CD4-positive, alpha-beta T cell (primary cell): Measurements from ENCODE around the gene NDNF. TPM values are rescaled to one million over a fixed set of nuclear protein-coding genes. Genes with fewer than 3 reads are reported as not detected.

Experiments
- ATAC-seq: fragments of 200-7000 bp; cut with Tn5 transposase; one replicate; pipeline ENCODE4 v1.10.0; 2022; ENCODE audit warnings: mild to moderate bottlenecking; ENCODE audit not compliant: poor library complexity
- CTCF ChIA-PET: fragments of 350-600 bp; sonication (Branson Sonifier 250); formaldehyde crosslinking; loops from one replicate; lab custom pipeline; 2021; ENCODE audit warnings: antibody characterized with exemption, inconsistent platforms; lab: Charles Lee
- POLR2A ChIA-PET: fragments of 350-600 bp; sonication (Branson Sonifier 250); formaldehyde crosslinking; loops from one replicate; lab custom pipeline; 2021; ENCODE audit warnings: antibody characterized with exemption, inconsistent platforms; lab: Charles Lee
- DNase-seq, 14 experiments: peaks; one replicate each; pipeline ENCODE4 v3.0.0-alpha.2; 2013 to 2020; ENCODE audit warnings: mixed read lengths in 2 of 14
- H3K27ac ChIP-seq, 2 donors: one replicate each; pipeline versions ENCODE4 v1.5.1 to v1.7.0; 2013; ENCODE audit warnings: low read length in 2 of 2, low read depth in 1 of 2, mild to moderate bottlenecking in 1 of 2
- H3K27me3 ChIP-seq, 2 experiments: 1 replicate in 1 of 2; 2 replicates in 1 of 2; pipeline versions ENCODE4 v1.6.1 to v1.7.0; 2013; ENCODE audit warnings: low read length in 2 of 2, control low read depth in 1 of 2, mild to moderate bottlenecking in 1 of 2, moderate library complexity in 1 of 2; ENCODE audit not compliant: insufficient read depth in 2 of 2, control insufficient read depth in 1 of 2
- H3K36me3 ChIP-seq: one replicate; pipeline ENCODE4 v1.6.1; 2013; ENCODE audit warnings: low read length, control low read depth; ENCODE audit not compliant: insufficient read depth
- H3K4me1 ChIP-seq: one replicate; pipeline ENCODE4 v1.6.1; 2013; ENCODE audit warnings: low read length, control low read depth; ENCODE audit not compliant: insufficient read depth
- H3K4me3 ChIP-seq: one replicate; pipeline ENCODE4 v1.5.1; 2013; ENCODE audit warnings: mild to moderate bottlenecking, low read length, moderate library complexity
- H3K9me3 ChIP-seq, 2 experiments: 1 replicate in 1 of 2; 2 replicates in 1 of 2; pipeline versions ENCODE4 v1.6.1 to v1.7.0; 2013; ENCODE audit warnings: low read length in 2 of 2, mild to moderate bottlenecking in 2 of 2, control low read depth in 1 of 2, moderate library complexity in 1 of 2; ENCODE audit not compliant: control insufficient read depth in 1 of 2, insufficient read depth in 1 of 2
- H3K27ac Mint-ChIP-seq: one replicate; pipeline ENCODE4 v1.8.0; 2020; ENCODE audit warnings: mixed read lengths
- H3K27me3 Mint-ChIP-seq: one replicate; pipeline ENCODE4 v1.8.0; 2021; ENCODE audit warnings: mixed read lengths
- H3K36me3 Mint-ChIP-seq: one replicate; pipeline ENCODE4 v1.8.0; 2021; ENCODE audit warnings: low read depth, mixed read lengths
- H3K4me1 Mint-ChIP-seq: one replicate; pipeline ENCODE4 v1.8.0; 2021; ENCODE audit warnings: low read depth, mixed read lengths
- H3K4me3 Mint-ChIP-seq: one replicate; pipeline ENCODE4 v1.8.0; 2020; ENCODE audit warnings: mild to moderate bottlenecking, mixed read lengths
- H3K9me3 Mint-ChIP-seq: one replicate; pipeline ENCODE4 v1.8.0; 2020; ENCODE audit warnings: mixed read lengths
- intact Hi-C, 2 experiments: fragments of 100-400 bp; cut with DNase I in 1 of 2; cut with micrococcal nuclease in 1 of 2; formaldehyde crosslinking; loops; one replicate each; pipeline versions ENCODE4 v1.15.1 to v1.9.0; 2023 to 2025; cut with DNase I, micrococcal nuclease
- polyA plus RNA-seq, 2 donors: library from polyadenylated mRNA; unstranded; fragments of 120-200 nt; gene quantifications; one replicate each; pipeline ENCODE4 v1.2.1, GENCODE V29; 2013
- total RNA-seq, 174 experiments: library from RNA in 2 of 174; stranded (reverse) in 2 of 174; gene quantifications; one replicate each; pipeline ENCODE4 v1.2.3 and lab custom pipeline; 2021 to 2026
- TF ChIP-seq, protein P1 (sequence below): fragments of 200-600 bp; IDR thresholded peaks from one replicate; pipeline ENCODE4 v1.8.0; 2022; ENCODE audit warnings: antibody characterized with exemption, mild to moderate bottlenecking

NDNF gene, protein sequence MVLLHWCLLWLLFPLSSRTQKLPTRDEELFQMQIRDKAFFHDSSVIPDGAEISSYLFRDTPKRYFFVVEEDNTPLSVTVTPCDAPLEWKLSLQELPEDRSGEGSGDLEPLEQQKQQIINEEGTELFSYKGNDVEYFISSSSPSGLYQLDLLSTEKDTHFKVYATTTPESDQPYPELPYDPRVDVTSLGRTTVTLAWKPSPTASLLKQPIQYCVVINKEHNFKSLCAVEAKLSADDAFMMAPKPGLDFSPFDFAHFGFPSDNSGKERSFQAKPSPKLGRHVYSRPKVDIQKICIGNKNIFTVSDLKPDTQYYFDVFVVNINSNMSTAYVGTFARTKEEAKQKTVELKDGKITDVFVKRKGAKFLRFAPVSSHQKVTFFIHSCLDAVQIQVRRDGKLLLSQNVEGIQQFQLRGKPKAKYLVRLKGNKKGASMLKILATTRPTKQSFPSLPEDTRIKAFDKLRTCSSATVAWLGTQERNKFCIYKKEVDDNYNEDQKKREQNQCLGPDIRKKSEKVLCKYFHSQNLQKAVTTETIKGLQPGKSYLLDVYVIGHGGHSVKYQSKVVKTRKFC
- total RNA-seq (under 1 TPM in 1 of 2 experiments, not detected in 1; 0.25 TPM), total RNA-seq (lab: John Stamatoyannopoulos, UW) (0 to 1.1 (median 0) reads per million in 172 experiments)
- not detected for polyA plus RNA-seq (2013, experiment 1 of 2)
- 0.26 TPM for polyA plus RNA-seq (2013, experiment 2 of 2)

DNA sequence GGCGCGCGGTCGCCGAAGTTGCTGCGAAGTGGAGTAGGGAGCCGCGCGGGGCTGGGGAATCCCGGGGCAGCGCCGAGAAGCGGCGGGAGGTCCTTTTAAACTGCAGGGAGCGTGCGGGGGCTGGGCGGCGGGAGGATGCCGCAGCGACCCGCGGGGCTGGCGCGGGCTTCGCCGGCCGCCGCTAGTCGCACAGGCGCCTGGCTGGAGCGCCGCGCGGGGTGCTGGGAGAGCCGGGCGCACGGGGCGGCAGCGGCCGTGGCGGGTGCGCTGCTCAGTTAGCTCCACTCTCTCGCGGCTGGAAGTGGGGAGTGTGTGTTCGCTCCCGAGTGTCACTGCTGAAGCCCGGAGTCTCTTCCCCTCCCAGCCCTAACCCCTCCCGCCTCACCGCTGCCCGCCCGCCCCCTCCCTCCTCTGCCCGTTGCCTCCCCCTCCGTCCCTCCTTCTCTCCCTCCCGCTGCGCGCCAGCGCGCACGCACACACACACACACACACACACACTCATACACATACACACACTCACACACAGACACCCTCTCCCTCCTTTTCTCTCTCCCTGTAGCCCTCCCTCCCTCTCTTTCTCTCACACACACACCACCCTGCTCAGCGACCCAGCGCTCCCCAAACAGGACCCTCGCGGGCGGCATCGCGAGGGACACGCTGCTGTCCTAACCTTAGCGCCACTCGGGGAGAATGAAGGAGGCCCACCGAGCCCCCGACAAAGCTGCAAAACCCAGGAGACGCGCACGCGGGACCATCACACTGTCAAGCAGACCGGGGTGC lies at the start of gene NDNF:
Gene NDNF (minus strand): TSS at position 312 of the 780 bp plus-strand sequence. CDS start 26,698 bp downstream, outside the sequence.
- peak within 1 kb of the TSS; percentile 89 for H3K4me3 Mint-ChIP-seq
- CTCF ChIA-PET = no interaction called here
- peak within 1 kb of the TSS; percentile 55 for H3K4me3 ChIP-seq
- H3K27me3 Mint-ChIP-seq = peaks cover 81% of the 10 kb centered on the region
- H3K9me3 ChIP-seq = peaks cover 0 to 12% of the 10 kb centered on the region in 2 experiments
- no peak within 1 kb of the TSS for H3K27ac ChIP-seq
- H3K4me1 ChIP-seq = peaks cover 24% of the 10 kb centered on the region
- H3K4me1 Mint-ChIP-seq = peaks cover 34% of the 10 kb centered on the region
- DNase-seq = peak in 9 of 14 experiments; percentile 1 to 72 (median 31)
- POLR2A ChIA-PET = interaction anchor here (0.6 to 0.8 kb wide), 2 partner anchors 64 to 104 kb away, joined by 3 read pairs; no protein-coding TSS in a partner anchor
- no peaks in the 10 kb centered on the region for H3K36me3 ChIP-seq
- H3K27me3 ChIP-seq = peaks cover 26 to 72% of the 10 kb centered on the region in 2 experiments
- H3K36me3 Mint-ChIP-seq = no peaks in the 10 kb centered on the region
- ATAC-seq = peak; percentile 50
- TF ChIP-seq, protein P1, sequence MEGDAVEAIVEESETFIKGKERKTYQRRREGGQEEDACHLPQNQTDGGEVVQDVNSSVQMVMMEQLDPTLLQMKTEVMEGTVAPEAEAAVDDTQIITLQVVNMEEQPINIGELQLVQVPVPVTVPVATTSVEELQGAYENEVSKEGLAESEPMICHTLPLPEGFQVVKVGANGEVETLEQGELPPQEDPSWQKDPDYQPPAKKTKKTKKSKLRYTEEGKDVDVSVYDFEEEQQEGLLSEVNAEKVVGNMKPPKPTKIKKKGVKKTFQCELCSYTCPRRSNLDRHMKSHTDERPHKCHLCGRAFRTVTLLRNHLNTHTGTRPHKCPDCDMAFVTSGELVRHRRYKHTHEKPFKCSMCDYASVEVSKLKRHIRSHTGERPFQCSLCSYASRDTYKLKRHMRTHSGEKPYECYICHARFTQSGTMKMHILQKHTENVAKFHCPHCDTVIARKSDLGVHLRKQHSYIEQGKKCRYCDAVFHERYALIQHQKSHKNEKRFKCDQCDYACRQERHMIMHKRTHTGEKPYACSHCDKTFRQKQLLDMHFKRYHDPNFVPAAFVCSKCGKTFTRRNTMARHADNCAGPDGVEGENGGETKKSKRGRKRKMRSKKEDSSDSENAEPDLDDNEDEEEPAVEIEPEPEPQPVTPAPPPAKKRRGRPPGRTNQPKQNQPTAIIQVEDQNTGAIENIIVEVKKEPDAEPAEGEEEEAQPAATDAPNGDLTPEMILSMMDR = no peak
- intact Hi-C loops = loop anchor here in 1 of 2 experiments (5.0 kb wide), 1 partner anchor 525 kb away; no protein-coding TSS in a partner anchor
- no peaks in the 10 kb centered on the region for H3K9me3 Mint-ChIP-seq
- H3K27ac Mint-ChIP-seq = no peak within 1 kb of the TSS

DNA sequence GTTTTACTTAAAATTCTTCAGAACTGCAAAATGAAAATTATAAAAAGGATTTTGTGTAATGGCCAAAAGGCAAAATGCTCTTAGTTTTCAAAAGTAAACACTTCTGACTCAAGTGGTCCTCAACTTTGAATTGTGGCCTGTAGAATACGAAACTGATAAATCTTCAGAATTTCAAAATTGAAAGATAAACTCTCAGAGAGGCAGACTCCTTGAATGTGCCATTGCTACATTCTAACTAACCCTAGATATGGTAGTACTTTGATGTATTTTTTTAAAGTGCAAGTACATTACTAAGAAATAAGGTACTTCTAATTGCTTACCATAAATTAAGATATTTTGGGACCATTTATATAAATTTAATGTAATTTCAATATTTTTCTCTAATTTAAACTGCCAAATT lies 47.4 kb upstream of the NDNF start:
- peaks cover 14% of the 10 kb centered on the region for H3K4me1 Mint-ChIP-seq
- Histone ChIP-seq H3K4me3 (no peak overlapping the region), H3K27ac (no peak overlapping the region), H3K9me3 (no peaks in the 10 kb centered on the region), H3K36me3 (no peaks in the 10 kb centered on the region), H3K4me1 (peaks cover 5% of the 10 kb centered on the region), H3K27me3 (no peaks in the 10 kb centered on the region)
- H3K36me3 Mint-ChIP-seq = no peaks in the 10 kb centered on the region
- POLR2A ChIA-PET = interaction anchor here (1.5 kb wide), 1 partner anchor 63 kb away, joined by 5 read pairs; no protein-coding TSS in a partner anchor
- DNase-seq (no peak), ATAC-seq (no peak)
- CTCF ChIA-PET = interaction anchor here (0.6 to 1.4 kb wide), 2 partner anchors 10 to 1003 kb away, joined by 3 read pairs; no protein-coding TSS in a partner anchor
- H3K27ac Mint-ChIP-seq = no peak overlapping the region
- no peak overlapping the region for H3K4me3 Mint-ChIP-seq
- TF ChIP-seq, protein P1 = no peak
- no peaks in the 10 kb centered on the region for H3K27me3 Mint-ChIP-seq
- H3K9me3 Mint-ChIP-seq = no peaks in the 10 kb centered on the region
- intact Hi-C loops = loop anchor here in 1 of 2 experiments (5.0 kb wide), 1 partner anchor 148 kb away; no protein-coding TSS in a partner anchor

DNA sequence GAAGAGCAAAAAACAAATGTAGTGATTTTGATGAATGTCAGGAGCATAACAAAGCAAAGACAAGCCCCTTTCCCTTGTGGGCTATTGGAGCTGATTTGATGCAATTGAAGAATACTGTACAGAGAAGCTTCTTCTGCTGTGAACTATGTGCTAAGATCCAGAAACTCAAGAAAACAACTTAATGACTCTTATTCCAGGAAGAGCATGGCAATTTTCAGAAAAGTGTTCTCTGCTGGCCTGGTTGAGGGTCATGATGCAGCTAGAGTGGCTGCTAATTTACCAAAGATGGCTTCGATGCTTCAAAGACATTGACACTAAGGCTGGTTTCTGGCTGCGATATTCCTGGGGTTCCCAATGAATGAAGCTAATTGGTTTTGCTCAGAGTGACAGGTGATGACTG lies 46.0 kb upstream of the NDNF start:
- no peaks in the 10 kb centered on the region for H3K27me3 Mint-ChIP-seq
- ChIA-PET POLR2A (interaction anchor here (1.5 kb wide), 1 partner anchor 64 kb away, joined by 5 read pairs; no protein-coding TSS in a partner anchor), CTCF (interaction anchor here (1.2 to 1.4 kb wide), 2 partner anchors 9 to 19 kb away, joined by 3 read pairs; no protein-coding TSS in a partner anchor)
- peaks cover 14% of the 10 kb centered on the region for H3K4me1 Mint-ChIP-seq
- no peak for ATAC-seq
- H3K4me3 ChIP-seq = no peak overlapping the region
- peaks cover 5% of the 10 kb centered on the region for H3K4me1 ChIP-seq
- H3K9me3 Mint-ChIP-seq = no peaks in the 10 kb centered on the region
- H3K27ac ChIP-seq = no peak overlapping the region
- no peak overlapping the region for H3K27ac Mint-ChIP-seq
- no peak for DNase-seq
- no peaks in the 10 kb centered on the region for H3K36me3 ChIP-seq
- H3K27me3 ChIP-seq = no peaks in the 10 kb centered on the region
- H3K9me3 ChIP-seq = no peaks in the 10 kb centered on the region
- no peaks in the 10 kb centered on the region for H3K36me3 Mint-ChIP-seq
- H3K4me3 Mint-ChIP-seq = no peak overlapping the region
- TF ChIP-seq, protein P1 = no peak
- intact Hi-C loops = loop anchor here in 1 of 2 experiments (5.0 kb wide), 1 partner anchor 149 kb away; no protein-coding TSS in a partner anchor
